Measurements from ENCODE around the gene UBE3B. TPM values are rescaled to one million over a fixed set of nuclear protein-coding genes. Genes with fewer than 3 reads are reported as not detected.

UBE3B gene
- total RNA-seq, 1 donor from 2014 or later, result 32.2 TPM

GRCh38 chr12:109573029-109573913 lies 95.8 kb downstream of the UBE3B start, which contains the start of the genes MMAB and MVK:
Gene MMAB (minus strand): TSS chr12:109573504. CDS start chr12:109573480, 24 bp downstream.
Gene MVK (plus strand): TSS chr12:109573794. CDS start chr12:109574823, 1,029 bp downstream.
- Histone ChIP-seq H3K4me3 (peak within 1 kb of the TSS; percentile 86 to 93), H3K27me3 (no peaks in the 10 kb centered on the region), H3K9me3 (no peaks in the 10 kb centered on the region), H3K4me1 (peaks cover 27% of the 10 kb centered on the region), H3K27ac (peak within 1 kb of the TSS; percentile 83), H3K36me3 (peaks cover 0 to 20% of the 10 kb centered on the region in 2 donors)
- TF ChIP-seq, protein P1, sequence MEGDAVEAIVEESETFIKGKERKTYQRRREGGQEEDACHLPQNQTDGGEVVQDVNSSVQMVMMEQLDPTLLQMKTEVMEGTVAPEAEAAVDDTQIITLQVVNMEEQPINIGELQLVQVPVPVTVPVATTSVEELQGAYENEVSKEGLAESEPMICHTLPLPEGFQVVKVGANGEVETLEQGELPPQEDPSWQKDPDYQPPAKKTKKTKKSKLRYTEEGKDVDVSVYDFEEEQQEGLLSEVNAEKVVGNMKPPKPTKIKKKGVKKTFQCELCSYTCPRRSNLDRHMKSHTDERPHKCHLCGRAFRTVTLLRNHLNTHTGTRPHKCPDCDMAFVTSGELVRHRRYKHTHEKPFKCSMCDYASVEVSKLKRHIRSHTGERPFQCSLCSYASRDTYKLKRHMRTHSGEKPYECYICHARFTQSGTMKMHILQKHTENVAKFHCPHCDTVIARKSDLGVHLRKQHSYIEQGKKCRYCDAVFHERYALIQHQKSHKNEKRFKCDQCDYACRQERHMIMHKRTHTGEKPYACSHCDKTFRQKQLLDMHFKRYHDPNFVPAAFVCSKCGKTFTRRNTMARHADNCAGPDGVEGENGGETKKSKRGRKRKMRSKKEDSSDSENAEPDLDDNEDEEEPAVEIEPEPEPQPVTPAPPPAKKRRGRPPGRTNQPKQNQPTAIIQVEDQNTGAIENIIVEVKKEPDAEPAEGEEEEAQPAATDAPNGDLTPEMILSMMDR (IDR thresholded peaks at IDR 0.05), result no peak
- TF ChIP-seq POLR2A (IDR thresholded peaks at IDR 0.05) (peak in 1 of 2 donors; percentile 32), POLR2AphosphoS5 (IDR thresholded peaks at IDR 0.05; ENCODE audit: insufficient read depth in 1 of 2, low read depth in 1 of 2) (peak; percentile 90 to 95)
- peak in 1 of 2 donors; percentile 99 for DNase-seq (ENCODE audit: extremely low spot score in 2 of 2)
- intact Hi-C loops (cut with DNase I), result no loop called here

DNA sequence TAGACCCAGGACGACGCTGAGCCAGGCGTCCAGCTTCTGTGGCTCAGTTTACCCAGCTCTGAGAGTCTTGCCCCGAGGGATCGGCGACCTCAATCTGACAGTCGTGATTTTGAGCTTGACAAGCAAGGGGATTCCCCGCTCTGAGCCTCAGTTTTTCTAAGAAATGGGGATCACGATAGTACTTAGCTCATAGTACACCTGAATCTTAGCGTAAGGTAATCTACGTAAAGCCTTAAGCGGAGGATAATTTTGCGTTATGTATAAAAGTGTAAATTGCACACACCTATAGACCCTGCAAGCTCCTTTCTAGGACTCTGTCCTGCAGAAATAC lies 96.4 kb downstream of the UBE3B start:
- TF ChIP-seq POLR2A (IDR thresholded peaks at IDR 0.05) (no peak), POLR2AphosphoS5 (IDR thresholded peaks at IDR 0.05; ENCODE audit: insufficient read depth in 1 of 2, low read depth in 1 of 2) (no peak)
- TF ChIP-seq, protein P1 (IDR thresholded peaks at IDR 0.05), result no peak
- peaks cover 27% of the 10 kb centered on the region for H3K4me1 ChIP-seq
- no peaks in the 10 kb centered on the region for H3K27me3 ChIP-seq
- no peaks in the 10 kb centered on the region for H3K9me3 ChIP-seq
- intact Hi-C loops (cut with DNase I), result no loop called here
- H3K27ac ChIP-seq, result peak overlapping the region; percentile 60
- peak overlapping the region; percentile 86 to 93 for H3K4me3 ChIP-seq
- H3K36me3 ChIP-seq, result peaks cover 0 to 25% of the 10 kb centered on the region in 2 donors
- no peak for DNase-seq (ENCODE audit: extremely low spot score in 2 of 2)

GRCh38 chr12:109575683-109576082 lies 98.2 kb downstream of the UBE3B start:
- Histone ChIP-seq H3K4me3 (no peak overlapping the region), H3K36me3 (peaks cover 0 to 43% of the 10 kb centered on the region in 2 donors), H3K4me1 (peaks cover 27% of the 10 kb centered on the region), H3K9me3 (no peaks in the 10 kb centered on the region), H3K27ac (no peak overlapping the region), H3K27me3 (no peaks in the 10 kb centered on the region)
- TF ChIP-seq, protein P1 (IDR thresholded peaks at IDR 0.05), result no peak
- TF ChIP-seq POLR2A (IDR thresholded peaks at IDR 0.05) (no peak), POLR2AphosphoS5 (IDR thresholded peaks at IDR 0.05; ENCODE audit: insufficient read depth in 1 of 2, low read depth in 1 of 2) (no peak)
- no peak for DNase-seq (ENCODE audit: extremely low spot score in 2 of 2)
- intact Hi-C loops (cut with DNase I), result no loop called here

DNA sequence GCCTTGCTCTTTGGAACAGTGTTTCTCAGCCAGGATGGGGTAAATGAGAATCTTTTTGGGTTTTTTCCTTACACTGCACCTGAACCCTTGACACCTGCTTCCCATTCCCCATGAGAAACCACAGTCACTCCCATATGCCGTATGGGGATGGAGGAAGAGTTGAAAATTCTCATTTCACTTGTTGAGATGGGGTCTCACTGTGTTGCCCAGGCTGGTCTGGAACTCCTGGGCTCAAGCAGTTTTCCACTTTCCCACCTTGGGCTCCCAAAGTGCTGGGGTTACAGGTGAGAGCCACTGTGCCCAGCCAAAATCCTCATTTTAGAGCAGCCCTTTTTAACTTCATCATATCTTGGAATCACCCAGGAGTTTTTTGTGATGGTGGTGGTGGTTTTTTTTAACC lies 99.9 kb downstream of the UBE3B start:
- H3K4me1 ChIP-seq, result peaks cover 23% of the 10 kb centered on the region
- intact Hi-C loops (cut with DNase I), result no loop called here
- no peaks in the 10 kb centered on the region for H3K27me3 ChIP-seq
- no peak overlapping the region for H3K4me3 ChIP-seq
- no peak for TF ChIP-seq POLR2A (IDR thresholded peaks at IDR 0.05)
- TF ChIP-seq, protein P1 (IDR thresholded peaks at IDR 0.05), result no peak
- no peak for TF ChIP-seq POLR2AphosphoS5 (IDR thresholded peaks at IDR 0.05; ENCODE audit: insufficient read depth in 1 of 2, low read depth in 1 of 2)
- no peaks in the 10 kb centered on the region for H3K9me3 ChIP-seq
- peaks cover 0 to 46% of the 10 kb centered on the region in 2 donors for H3K36me3 ChIP-seq
- no peak for DNase-seq (ENCODE audit: extremely low spot score in 2 of 2)
- no peak overlapping the region for H3K27ac ChIP-seq
